T-helper 2 cell treated with Interferon-gamma antibody and Interleukin-4, amounts not matched to agents 100 ng/mL and 5 ng/mL, for 36 hours (primary cell): Measurements from ENCODE around the gene PRUNE1. TPM values are rescaled to one million over a fixed set of nuclear protein-coding genes. Genes with fewer than 3 reads are reported as not detected.

Source experiments
- intact Hi-C: fragments of 100-400 bp; cut with micrococcal nuclease; formaldehyde crosslinking; loops from one replicate; pipeline ENCODE4 v1.15.1; 2023
- total RNA-seq: library from RNA; stranded (reverse); gene quantifications from 2 replicates; pipeline ENCODE4 v1.2.3, GENCODE V29; 2022

The PRUNE1 gene
- total RNA-seq, 1 donor from 2014 or later, result 16.6 TPM

DNA sequence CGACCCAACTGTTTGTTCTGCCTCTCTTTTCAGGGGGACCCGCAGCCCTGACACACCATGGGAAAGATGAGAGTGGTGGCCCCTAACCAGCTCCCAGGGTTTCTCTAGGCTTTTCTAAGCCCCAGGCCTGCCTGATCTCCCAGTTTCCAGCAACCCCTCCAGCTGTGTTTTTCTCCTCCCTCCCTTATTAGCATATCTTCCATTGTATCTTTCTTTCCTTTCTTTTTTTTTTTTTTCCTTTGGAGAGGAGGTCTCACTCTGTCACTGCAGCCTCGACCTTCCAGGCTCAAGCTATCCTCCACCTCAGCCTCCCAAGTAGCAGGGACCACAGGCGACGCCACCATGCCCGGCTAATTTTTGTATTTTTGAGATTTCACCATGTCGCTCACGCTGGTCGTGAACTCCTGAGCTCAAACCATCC lies 31.8 kb upstream of the PRUNE1 start:
- intact Hi-C loops, result loop anchor here (5.0 to 10.0 kb wide), 3 partner anchors 49 to 414 kb away; partner anchors contain the start of genes ENSA and SETDB1

DNA sequence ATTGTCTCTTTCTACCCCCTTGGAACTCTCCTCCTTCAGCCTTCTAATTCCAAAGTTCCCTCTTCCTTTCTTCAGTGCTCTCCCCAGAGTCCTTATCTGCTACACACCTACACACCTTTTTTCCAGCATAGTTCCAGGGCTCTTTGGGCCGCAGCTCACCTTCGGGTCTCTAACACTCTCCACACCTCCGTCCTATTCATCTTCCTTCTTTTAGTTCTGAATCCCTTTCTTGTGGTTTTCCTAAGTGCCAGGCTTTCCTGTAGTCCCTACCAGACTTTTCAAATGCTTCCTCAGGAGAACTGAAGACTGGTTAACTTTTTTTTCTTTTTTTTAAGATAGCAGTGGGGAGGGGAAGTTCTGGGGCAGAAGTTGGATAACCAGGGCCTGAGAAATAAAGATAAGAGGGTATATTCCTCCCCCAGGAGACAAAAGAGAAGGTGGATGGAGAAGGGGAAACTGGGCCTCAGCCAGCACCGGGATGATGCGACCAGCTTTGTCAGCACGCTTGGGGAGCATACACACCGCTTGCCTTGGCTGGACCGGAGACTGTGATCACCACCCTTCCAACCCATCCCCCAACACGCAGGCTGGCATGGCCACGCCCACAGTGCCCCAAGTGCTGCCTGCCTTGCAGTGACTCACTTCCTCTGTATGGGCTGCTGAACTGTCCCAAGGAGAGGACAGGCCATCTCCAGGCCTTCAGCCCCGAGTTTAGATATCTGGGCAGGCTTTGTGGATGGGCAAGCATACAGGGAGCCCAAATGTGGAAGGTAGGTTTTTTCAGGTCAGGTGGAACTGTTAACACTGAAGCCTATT lies 31.2 kb upstream of the PRUNE1 start:
- intact Hi-C loops, result loop anchor here (5.0 to 10.0 kb wide), 3 partner anchors 50 to 415 kb away; partner anchors contain the start of genes ENSA and SETDB1

DNA sequence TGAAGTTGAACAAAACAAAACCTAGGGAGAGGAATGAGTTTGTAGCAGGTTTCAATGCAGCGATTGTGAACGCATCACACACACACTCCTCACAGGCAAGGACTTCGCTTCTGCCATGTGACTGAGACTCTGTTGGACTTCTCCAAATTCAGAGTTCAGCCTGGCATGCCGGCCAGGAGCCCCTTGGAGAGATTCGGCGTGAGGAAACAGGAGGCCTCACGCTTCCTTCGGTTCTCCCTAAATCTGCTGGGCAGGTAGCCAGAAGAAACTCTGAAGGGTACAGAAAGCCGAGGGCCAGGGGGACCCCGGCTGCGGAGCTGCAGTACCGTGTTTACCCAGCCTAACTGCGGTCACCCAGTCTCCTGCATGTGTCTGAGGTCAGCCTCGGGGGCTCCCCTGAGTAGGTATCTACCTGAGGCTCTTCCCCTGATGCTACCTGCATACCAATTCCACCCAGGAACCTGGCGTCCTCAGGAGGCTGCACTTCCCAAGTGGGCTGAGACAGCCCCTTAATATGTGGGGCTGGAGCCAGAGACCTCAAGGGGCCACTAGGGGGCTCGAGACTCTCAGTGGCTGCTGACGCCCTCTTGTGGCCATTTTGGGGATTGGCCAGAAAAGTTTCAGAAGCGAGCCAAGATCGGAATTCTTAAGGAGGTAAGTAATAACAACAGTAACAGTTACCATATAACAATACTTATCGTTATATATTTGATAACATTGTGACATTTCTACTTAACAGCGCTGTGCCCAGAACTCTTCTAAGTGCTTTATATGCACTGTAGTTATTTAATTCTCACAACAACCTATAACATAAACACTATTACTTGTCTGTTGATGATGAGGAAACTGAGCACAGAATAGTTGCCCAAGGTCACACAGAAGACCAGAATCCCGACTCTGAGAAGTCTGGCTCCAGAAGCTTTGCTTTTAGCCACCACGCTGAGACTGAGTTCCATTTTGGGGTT lies 28.9 kb upstream of the PRUNE1 start:
- intact Hi-C loops, result loop anchor here (1.0 to 10.0 kb wide), 6 partner anchors 29 to 724 kb away; partner anchors contain the start of genes ARNT, ENSA, PRUNE1 and SETDB1

DNA sequence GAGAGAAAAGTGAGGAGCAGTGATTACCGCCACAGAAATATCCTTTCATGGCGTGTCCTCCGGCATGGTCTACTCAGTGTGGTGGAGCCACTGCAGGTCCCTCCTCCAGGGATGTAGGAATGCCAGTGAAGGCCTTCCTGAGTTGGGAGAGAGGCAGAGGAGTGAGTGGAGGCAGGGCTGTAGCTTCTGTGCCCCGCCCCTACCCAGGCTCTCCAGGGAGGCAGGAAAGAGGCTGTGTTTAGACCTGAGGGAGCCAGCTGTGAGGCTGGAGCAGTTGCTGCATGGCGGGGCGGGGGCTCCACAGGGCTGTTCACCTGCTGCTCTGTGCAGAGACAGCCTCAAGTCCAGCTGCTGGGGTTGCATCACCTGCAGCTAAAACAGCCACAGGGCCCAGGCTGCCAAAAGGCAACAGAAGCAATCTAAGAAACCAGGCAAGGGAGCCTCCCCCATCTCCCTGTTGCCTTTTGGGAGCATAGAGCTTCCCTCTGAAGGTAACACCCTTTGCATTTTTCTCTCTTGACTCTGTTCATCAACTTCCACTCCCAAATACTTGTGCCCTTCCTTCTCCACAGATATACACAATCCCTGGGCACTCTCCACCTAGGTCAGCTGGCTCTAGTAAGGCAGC lies 27.0 kb upstream of the PRUNE1 start:
- intact Hi-C loops, result no loop called here

DNA sequence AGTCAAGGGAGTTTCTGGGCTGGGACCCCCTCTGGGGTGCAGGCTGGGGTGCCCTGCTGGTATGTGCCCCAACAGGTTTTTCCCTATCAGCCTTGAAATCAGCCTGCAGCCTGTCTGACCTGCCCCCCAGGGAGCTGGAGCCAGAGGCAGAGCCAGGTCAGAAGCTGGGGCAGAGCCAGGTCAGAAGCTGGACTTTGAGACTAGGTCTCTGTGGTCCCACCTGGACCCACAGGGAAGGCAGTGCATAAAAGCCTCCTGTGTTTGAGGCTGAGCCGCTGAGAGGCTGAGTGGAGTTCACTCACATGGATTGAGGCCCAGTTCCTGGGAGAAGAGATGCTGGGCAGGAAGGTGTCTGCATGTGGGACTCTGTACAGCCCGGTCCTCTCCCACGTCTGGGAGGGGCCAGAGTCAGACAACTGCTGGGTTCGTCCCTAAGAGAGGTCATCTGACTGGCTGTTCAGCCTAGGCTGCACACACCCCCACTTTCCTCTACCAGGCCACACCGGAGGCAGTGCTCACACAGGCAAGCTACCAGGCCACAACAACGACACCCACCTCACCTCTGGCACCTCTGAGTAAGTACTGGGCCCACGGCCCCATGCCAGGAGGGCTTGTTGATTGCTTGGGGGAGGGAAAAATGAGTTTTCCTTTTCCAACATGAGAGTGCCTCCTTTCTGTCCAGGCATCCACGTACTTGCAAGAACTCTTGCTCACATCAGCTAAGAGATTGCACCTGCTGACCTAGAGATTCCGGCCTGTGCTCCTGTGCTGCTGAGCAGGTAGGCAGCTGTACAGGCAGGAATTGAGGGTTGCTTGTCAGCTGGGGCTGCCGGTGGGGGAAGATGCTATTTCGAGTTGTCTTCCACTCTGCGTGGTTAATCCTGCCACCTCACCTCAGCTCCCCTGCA lies 26.2 kb upstream of the PRUNE1 start, which contains the start of gene ANXA9:
Gene ANXA9, plus strand, starts transcription at position 488 of the 908 bp plus-strand sequence. CDS start 814 bp downstream, outside the sequence.
- intact Hi-C loops, result no loop called here

DNA sequence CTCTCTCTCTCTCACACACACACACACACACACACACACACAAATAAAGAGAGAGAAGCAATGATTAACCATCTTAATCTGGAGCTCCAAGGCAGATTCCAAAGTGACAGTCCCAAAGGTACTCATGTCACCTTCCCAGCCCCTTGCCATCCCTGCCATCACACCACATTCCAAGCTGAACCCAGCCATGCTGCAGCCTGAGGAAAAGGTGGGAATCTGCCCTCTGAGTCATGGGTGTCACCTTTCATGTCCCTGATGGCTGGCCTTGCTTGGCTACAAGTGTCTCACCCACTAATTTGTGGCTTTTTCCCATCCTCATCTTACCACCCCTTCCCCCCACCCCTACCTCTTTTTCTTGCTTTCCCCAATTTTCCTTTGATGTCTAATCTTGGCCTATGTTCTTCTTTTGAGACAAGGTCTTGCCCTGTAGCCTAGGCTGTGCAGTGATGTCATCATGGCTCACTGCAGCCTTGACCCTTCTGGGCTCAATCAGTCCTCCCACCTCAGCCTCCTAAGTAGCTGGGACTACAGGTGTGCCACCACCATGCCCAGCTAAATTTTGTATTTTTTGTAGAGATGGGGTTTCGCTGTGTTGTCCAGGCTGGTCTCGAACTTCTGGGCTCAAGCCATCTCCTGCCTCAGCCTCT lies 22.9 kb upstream of the PRUNE1 start:
- intact Hi-C loops, result no loop called here

DNA sequence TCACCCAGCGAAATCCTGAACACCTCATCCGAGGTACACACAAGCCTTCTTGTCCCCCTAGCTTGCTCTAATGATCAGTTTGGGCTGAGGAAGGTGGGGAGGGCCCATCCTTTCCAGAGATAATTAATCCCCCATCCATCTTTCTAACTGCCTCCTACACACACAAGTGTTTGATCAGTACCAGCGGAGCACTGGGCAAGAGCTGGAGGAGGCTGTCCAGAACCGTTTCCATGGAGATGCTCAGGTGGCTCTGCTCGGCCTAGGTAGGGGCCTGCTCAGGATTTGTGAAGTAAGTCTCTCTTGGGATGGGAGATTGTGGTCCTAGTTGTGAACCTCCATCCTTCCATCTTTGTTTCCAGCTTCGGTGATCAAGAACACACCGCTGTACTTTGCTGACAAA lies 20.3 kb upstream of the PRUNE1 start:
- intact Hi-C loops, result no loop called here

DNA sequence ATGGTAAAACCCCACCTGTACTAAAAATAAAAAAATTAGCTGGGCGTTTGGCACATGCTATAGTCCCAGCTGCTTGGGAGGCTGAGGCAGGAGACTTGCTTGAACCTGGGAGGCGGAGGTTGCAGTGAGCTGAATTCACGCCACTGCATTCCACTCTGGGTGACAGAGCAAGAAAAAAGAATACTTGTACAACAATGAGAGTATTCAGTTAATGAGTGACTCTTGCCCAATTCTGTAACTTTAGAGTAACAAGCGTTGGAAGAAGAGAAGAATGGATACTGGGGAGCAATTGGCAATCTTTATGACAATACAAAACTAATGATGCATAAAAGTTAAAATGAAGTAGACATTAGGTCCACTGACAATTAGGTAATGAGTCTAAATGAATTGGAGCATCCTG lies 15.6 kb upstream of the PRUNE1 start:
- intact Hi-C loops, result no loop called here

DNA sequence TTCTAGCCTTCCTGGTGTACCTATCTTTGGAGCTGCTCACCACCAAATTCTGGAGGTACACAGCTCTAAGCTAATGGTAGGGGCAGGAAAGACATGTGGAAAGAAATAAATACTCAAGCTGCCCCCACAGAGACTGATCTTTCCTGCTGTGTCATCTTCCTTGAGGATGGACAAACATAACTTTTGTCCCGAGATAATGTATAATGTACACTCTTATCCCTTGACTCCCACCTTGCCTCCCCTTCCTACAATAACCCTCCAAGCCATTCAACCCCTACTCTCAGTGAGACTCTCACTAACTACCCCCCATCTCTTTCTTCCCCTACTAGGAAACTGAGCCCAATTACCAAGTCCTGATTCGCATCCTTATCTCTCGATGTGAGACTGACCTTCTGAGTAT lies 14.0 kb upstream of the PRUNE1 start:
- intact Hi-C loops, result no loop called here

DNA sequence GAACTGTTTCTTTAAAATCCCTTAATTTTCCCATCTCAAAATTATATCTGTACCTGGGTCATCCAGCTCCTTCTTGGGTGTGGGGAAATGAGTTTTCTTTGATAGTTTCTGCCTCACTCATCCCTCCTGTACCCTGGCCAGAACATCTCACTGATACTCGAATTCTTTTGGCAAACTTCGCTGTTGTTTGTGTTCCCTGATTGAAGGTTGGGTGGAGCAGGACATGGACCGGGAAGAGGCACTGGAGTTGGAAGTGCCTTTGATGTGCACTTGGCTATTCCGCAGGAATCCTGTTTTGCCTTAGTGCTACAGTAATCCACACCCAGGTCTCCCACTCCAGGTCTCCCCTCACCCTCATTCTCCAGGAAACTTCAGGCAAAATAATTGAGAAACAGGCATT lies 12.8 kb upstream of the PRUNE1 start:
- intact Hi-C loops, result no loop called here

DNA sequence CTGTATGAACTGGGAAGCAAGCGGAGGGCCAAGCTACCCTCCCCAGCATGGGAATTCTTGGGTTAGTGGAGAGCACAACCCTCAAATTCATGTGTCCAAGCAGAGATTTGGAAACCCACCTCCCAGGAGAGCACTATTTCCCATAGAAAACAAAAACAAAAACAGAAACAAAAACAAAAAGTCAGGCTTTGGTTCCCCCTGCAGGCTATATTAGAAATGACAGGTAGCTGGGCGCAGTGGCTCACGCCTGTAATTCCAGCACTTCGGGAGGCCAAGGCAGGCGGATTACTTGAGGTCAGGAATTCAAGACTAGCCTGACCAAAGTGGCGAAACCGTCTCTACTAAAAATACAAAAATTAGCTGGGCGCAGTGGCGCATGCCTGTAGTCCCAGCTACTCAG lies 12.4 kb upstream of the PRUNE1 start:
- intact Hi-C loops, result no loop called here

DNA sequence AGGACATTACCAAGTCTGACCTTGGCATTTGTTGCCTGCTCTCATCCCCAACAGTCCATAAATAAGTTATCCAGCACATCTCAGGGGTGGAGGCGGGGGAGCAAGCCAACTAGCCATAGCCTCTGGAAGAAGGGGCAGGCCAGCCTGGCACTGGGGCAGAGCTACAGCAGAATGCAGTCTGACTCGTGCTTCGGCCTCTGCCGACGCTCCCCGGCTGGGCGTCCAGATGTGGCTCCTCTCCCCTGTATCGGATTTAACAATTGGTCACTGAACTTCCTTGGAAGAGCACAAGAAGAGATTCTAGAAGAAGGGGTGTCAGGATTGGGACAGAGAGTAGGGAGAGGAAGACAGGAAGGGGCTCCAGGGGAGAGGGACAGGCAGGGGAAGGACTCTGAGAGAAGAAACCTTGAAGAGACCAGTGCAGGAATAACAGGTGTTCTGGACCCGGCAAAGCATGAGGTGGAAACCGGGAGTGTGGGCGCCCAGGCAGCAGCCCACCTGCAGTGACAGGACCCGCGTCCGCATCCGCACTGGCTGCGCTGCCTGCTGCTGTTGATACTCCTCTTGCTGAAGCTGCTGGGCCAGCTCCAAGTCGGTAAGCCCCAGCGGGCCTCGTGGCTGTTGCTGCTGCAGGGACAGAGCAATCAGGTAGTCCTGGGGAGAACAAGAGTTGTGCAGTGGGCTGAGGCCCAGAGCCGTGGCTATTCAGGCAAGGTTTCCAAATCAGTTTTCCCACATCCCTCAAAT lies 10.9 kb upstream of the PRUNE1 start:
- intact Hi-C loops, result no loop called here

DNA sequence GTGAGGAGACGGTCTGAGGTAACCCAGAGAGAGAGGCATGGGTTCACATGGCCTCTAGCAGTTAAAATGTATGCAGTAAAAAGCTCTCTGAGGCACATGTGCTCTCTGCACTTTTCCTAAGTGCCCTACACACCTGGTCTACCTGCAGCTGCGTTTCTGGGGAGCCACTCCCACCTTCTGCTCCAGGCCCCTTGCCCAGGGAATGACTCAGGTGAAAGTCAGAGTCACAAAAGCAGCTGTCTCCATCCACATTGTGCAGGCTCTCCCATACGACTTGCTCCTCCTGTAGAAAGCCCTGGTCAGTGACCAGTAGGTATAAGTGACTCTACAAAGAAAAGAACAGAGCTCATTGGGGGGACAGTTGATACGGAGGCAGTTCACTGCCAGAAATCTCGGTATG lies 10.3 kb upstream of the PRUNE1 start:
- intact Hi-C loops, result no loop called here

DNA sequence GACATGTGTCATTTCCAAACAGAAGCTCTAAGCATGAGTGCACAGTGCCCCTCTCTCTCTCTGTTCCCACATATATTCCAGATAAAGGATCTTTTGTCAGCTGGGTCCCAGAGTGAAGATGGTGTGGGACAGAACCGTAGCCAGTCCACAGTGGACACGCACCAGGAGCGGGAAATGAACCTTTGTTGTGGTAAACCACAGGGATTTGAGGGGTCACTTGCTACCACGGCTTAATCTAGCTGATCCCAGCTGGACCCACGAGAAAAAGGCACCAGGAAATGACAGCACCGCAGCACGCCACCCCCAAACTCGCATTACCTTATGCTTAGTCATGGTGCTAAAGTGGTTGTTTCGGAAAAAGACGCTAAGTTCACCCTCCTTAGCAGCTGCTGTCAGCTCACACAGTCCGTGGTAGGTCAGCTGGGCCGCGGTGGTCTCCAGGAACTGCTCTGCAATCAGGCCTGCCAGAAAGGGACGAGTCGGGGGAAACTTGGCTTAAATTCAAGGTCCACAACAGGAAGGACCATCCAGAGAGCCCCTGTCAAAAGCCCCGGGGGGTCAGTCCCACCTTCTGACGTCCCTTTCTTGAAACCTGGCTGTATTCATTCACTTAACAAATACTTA lies 9.1 kb upstream of the PRUNE1 start:
- intact Hi-C loops, result no loop called here

DNA sequence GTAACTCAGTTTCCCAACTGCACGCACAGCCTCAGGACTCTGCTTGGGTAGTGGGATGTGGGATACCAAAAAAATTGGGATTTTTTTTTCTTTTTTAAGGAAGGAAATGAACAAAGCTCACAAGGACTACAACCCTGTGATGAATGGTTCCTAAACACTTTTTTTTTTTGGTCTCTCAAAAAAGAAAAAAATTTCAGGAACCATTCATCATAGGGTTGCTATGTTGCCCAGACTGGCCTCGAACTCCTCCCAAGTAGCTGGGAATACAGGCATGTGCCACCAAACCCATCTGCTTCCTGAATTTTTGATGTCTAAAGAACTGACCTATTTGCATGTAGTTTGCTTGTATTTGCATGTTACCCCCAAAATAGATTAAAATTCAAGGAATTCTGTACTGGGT lies 8.3 kb upstream of the PRUNE1 start:
- intact Hi-C loops, result loop anchor here (10.0 kb wide), 1 partner anchor 435 kb away; no protein-coding TSS in a partner anchor

DNA sequence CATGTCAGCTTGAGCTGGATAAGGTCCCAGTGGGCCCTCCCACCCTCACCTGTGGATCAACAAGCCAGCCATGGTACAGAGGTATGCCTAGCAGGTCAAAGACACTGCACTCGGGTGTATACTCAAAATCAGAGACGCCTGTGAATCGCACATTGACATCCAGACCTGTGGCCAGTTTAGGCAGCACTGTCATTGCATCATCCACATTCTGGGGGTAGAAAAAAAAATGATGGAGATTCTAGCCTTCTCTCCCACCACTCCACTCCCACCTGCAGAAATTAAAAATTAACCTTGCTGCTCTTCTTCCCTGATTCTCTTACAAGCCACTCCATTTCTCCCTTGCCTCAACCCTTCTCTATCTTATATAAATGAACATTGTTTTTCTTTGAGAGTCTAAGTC lies 7.8 kb upstream of the PRUNE1 start:
- intact Hi-C loops, result loop anchor here (10.0 kb wide), 1 partner anchor 436 kb away; no protein-coding TSS in a partner anchor

DNA sequence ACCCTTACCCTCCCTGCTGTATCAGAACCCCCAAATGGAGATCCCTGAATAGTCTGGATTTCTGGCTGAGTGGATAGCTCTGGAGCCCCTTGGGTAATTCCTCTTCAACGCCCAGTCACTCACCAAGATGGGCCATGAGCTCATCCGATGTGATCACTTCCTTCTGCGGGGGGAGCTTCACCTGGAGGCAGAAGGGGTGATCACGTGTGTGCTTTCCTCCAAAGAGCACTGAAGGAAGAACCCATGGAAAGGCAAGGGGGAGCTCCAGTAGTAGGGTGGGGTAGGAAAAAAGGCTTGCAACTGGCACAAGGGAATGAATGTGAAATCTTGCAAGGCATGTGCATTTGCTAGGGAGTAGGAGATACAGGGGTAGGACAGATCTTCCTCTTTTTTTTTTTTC lies 6.6 kb upstream of the PRUNE1 start:
- intact Hi-C loops, result loop anchor here (10.0 kb wide), 1 partner anchor 437 kb away; no protein-coding TSS in a partner anchor

DNA sequence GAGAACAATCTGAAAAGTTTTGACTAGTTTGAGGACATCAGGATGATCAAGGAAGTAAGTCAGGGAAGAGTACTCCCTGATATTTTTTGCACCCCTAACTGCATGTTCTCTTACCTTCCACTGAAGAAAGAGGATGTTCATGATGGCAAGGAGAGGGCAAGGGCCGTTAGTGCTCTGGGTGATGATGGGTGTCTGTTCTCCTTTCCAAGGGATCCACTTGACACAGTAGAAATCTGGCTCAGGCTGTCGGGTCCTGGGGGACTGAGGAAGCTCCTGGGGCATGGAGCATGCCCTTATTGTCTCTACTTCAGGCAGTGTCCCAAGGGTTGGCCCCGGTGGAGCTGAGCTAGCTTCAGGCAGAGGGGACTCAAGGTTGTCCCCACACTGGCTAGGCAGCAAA lies 6.2 kb upstream of the PRUNE1 start:
- intact Hi-C loops, result loop anchor here (10.0 kb wide), 1 partner anchor 437 kb away; no protein-coding TSS in a partner anchor
